Muscle of arm (tissue), 12 donors: ENCODE data around the gene TBC1D2B. TPM values are rescaled to one million over a fixed set of nuclear protein-coding genes. Genes with fewer than 3 reads are reported as not detected.

Source experiments
- DNase-seq: peaks from one replicate; pipeline ENCODE4 v3.0.0-alpha.2; 2013
- polyA plus RNA-seq, 12 donors: library from polyadenylated mRNA; unstranded; fragments of 120-200 nt; gene quantifications; one replicate each; pipeline ENCODE4 v1.2.1, GENCODE V29; 2013; ENCODE audit not compliant: insufficient read length in 12 of 12

Gene TBC1D2B
- polyA plus RNA-seq, 12 donors, result 24.3 to 43.2 (median 27.8) TPM; not detected in 1

- no peak for DNase-seq
These were observed 24.1 kb upstream of the TBC1D2B start for GRCh38 chr15:78101423-78102105.

- no peak for DNase-seq
These were observed 23.4 kb upstream of the TBC1D2B start for GRCh38 chr15:78100886-78101285.

GRCh38 chr15:78098131-78098755, 20.7 kb upstream of the TBC1D2B start:
- DNase-seq, result no peak

GRCh38 chr15:78097667-78098066, 20.2 kb upstream of the TBC1D2B start:
- no peak for DNase-seq

GRCh38 chr15:78093242-78094020, 15.9 kb upstream of the TBC1D2B start:
- no peak for DNase-seq

GRCh38 chr15:78092261-78093041, 14.9 kb upstream of the TBC1D2B start, which contains the start of gene SH2D7:
SH2D7 (plus strand) TSS chr15:78092561; CDS start chr15:78092585, 24 bp downstream.
- DNase-seq, result no peak

- DNase-seq, result no peak
These were observed 13.0 kb upstream of the TBC1D2B start for GRCh38 chr15:78090422-78091063.

GRCh38 chr15:78088773-78089080, 11.2 kb upstream of the TBC1D2B start:
- no peak for DNase-seq

GRCh38 chr15:78087951-78088772, 10.7 kb upstream of the TBC1D2B start:
- no peak for DNase-seq

GRCh38 chr15:78085928-78086327, 8.4 kb upstream of the TBC1D2B start:
- DNase-seq, result peak; percentile 74

GRCh38 chr15:78084449-78084750, 6.9 kb upstream of the TBC1D2B start:
- no peak for DNase-seq

GRCh38 chr15:78083687-78084448, 6.4 kb upstream of the TBC1D2B start:
- DNase-seq, result no peak

GRCh38 chr15:78083186-78083585, 5.7 kb upstream of the TBC1D2B start:
- no peak for DNase-seq

GRCh38 chr15:78082743-78083110, 5.2 kb upstream of the TBC1D2B start:
- DNase-seq, result no peak

- no peak for DNase-seq
These were observed 4.7 kb upstream of the TBC1D2B start for GRCh38 chr15:78082106-78082742.

GRCh38 chr15:78080088-78080460, 2.6 kb upstream of the TBC1D2B start:
- no peak for DNase-seq

GRCh38 chr15:78079298-78080087, 2.0 kb upstream of the TBC1D2B start:
- DNase-seq, result no peak

- DNase-seq, result no peak
These were observed 330 bp upstream of the TBC1D2B start for GRCh38 chr15:78077871-78078210.
